Endothelial cell of umbilical vein (primary cell): ENCODE measurements around the gene FMNL3.

ENCODE experiments used
- CTCF ChIP-seq, 2 donors: IDR thresholded peaks; 1 replicate in 1 of 2; 2 replicates in 1 of 2; pipeline ENCODE4 v1.5.1; 2011; ENCODE audit warnings: low read length in 2 of 2, mild to moderate bottlenecking in 2 of 2, moderate library complexity in 2 of 2, control low read depth in 1 of 2, inconsistent platforms in 1 of 2, low read depth in 1 of 2; ENCODE audit not compliant: insufficient read depth in 1 of 2; ENCODE audit errors: extremely low read depth in 1 of 2
- EZH2 ChIP-seq: IDR thresholded peaks from 2 replicates; pipeline ENCODE4 v1.6.1; 2012; ENCODE audit warnings: borderline replicate concordance, low read depth, mild to moderate bottlenecking, moderate library complexity, low read length, inconsistent platforms; ENCODE audit not compliant: severe bottlenecking
- JUN ChIP-seq: IDR thresholded peaks from 2 replicates; pipeline ENCODE4 v1.6.1; 2011; ENCODE audit warnings: borderline replicate concordance, low read depth; ENCODE audit not compliant: insufficient read length, insufficient read depth
- POLR2AphosphoS5 ChIP-seq: IDR thresholded peaks from 2 replicates; pipeline ENCODE4 v1.6.1; 2012; ENCODE audit warnings: low read depth, mild to moderate bottlenecking, control low read depth, low read length, moderate library complexity; ENCODE audit not compliant: insufficient read depth

- TF ChIP-seq CTCF (IDR thresholded peaks at IDR 0.05; ENCODE audit: extremely low read depth in 1 of 2, insufficient read depth in 1 of 2, low read depth in 1 of 2, low read length in 2 of 2) (no peak), POLR2AphosphoS5 (no peak), EZH2 (no peak), JUN (no peak)
These were observed 65.3 kb downstream of the FMNL3 start for GRCh38 chr12:49641748-49642369.
